HUES48 (cell line): ENCODE data around the gene PPP2R5A.

Experiments
- H3K27ac ChIP-seq: one replicate; pipeline ENCODE4 v1.7.0; 2013; ENCODE audit warnings: low read depth, low read length, inconsistent platforms
- H3K27me3 ChIP-seq: 2 replicates; pipeline ENCODE4 v1.6.1; 2013; ENCODE audit warnings: mild to moderate bottlenecking, low read length; ENCODE audit not compliant: control insufficient read depth, insufficient read depth
- H3K36me3 ChIP-seq: 2 replicates; pipeline ENCODE4 v1.6.1; 2013; ENCODE audit warnings: low read length; ENCODE audit not compliant: control insufficient read depth, insufficient read depth
- H3K4me1 ChIP-seq: 2 replicates; pipeline ENCODE4 v1.6.1; 2013; ENCODE audit warnings: mild to moderate bottlenecking, low read length; ENCODE audit not compliant: control insufficient read depth, insufficient read depth
- H3K4me3 ChIP-seq: 2 replicates; pipeline ENCODE4 v1.5.1; 2013; ENCODE audit warnings: mild to moderate bottlenecking, low read depth, low read length
- H3K9ac ChIP-seq: 2 replicates; pipeline ENCODE4 v1.6.1; 2013; ENCODE audit warnings: mild to moderate bottlenecking, low read depth, low read length, moderate library complexity
- H3K9me3 ChIP-seq: 2 replicates; pipeline ENCODE4 v1.6.1; 2013; ENCODE audit warnings: low read length; ENCODE audit not compliant: control insufficient read depth, insufficient read depth

Gene PPP2R5A

GRCh38 chr1:212355230-212355969 is 70.2 kb downstream of the PPP2R5A start:
- Histone ChIP-seq H3K27me3 (no peaks in the 10 kb centered on the region), H3K9me3 (no peaks in the 10 kb centered on the region), H3K27ac (no peak overlapping the region), H3K9ac (no peak overlapping the region), H3K36me3 (peaks cover 62% of the 10 kb centered on the region), H3K4me1 (no peaks in the 10 kb centered on the region), H3K4me3 (no peak overlapping the region)

GRCh38 chr1:212359794-212360479 is 74.7 kb downstream of the PPP2R5A start:
- Histone ChIP-seq H3K4me3 (no peak overlapping the region), H3K4me1 (no peaks in the 10 kb centered on the region), H3K27me3 (no peaks in the 10 kb centered on the region), H3K9ac (no peak overlapping the region), H3K36me3 (peaks cover 78% of the 10 kb centered on the region), H3K9me3 (no peaks in the 10 kb centered on the region), H3K27ac (no peak overlapping the region)

- Histone ChIP-seq H3K27me3 (no peaks in the 10 kb centered on the region), H3K9me3 (no peaks in the 10 kb centered on the region), H3K9ac (no peak overlapping the region), H3K4me3 (no peak overlapping the region), H3K36me3 (peaks cover 60% of the 10 kb centered on the region), H3K27ac (no peak overlapping the region), H3K4me1 (no peaks in the 10 kb centered on the region)
These were observed 79.8 kb downstream of the PPP2R5A start for GRCh38 chr1:212364985-212365384.

GRCh38 chr1:212366901-212367300 is 81.7 kb downstream of the PPP2R5A start:
- H3K27ac ChIP-seq = no peak overlapping the region
- H3K36me3 ChIP-seq = peaks cover 47% of the 10 kb centered on the region

GRCh38 chr1:212367474-212368072 is 82.4 kb downstream of the PPP2R5A start:
- Histone ChIP-seq H3K9me3 (no peaks in the 10 kb centered on the region), H3K27ac (no peak overlapping the region), H3K4me1 (no peaks in the 10 kb centered on the region), H3K36me3 (peaks cover 42% of the 10 kb centered on the region), H3K9ac (no peak overlapping the region), H3K4me3 (no peak overlapping the region), H3K27me3 (no peaks in the 10 kb centered on the region)

More at GRCh38 chr1:212366901-212367300, 81.7 kb downstream of the PPP2R5A start:
- no peak overlapping the region for H3K4me3 ChIP-seq
- no peaks in the 10 kb centered on the region for H3K9me3 ChIP-seq
- H3K4me1 ChIP-seq = no peaks in the 10 kb centered on the region
- H3K9ac ChIP-seq = no peak overlapping the region
- no peaks in the 10 kb centered on the region for H3K27me3 ChIP-seq

- H3K36me3 ChIP-seq = peaks cover 40% of the 10 kb centered on the region
- no peak overlapping the region for H3K9ac ChIP-seq
- no peaks in the 10 kb centered on the region for H3K4me1 ChIP-seq
- H3K9me3 ChIP-seq = no peaks in the 10 kb centered on the region
- H3K27me3 ChIP-seq = no peaks in the 10 kb centered on the region
- H3K27ac ChIP-seq = no peak overlapping the region
- no peak overlapping the region for H3K4me3 ChIP-seq
These were observed 82.9 kb downstream of the PPP2R5A start for GRCh38 chr1:212368073-212368484.

- H3K27me3 ChIP-seq = no peaks in the 10 kb centered on the region
- H3K27ac ChIP-seq = no peak overlapping the region
- no peak overlapping the region for H3K9ac ChIP-seq
- no peaks in the 10 kb centered on the region for H3K9me3 ChIP-seq
- H3K4me1 ChIP-seq = no peaks in the 10 kb centered on the region
- H3K36me3 ChIP-seq = peaks cover 74% of the 10 kb centered on the region
- H3K4me3 ChIP-seq = no peak overlapping the region
These were observed 90.8 kb downstream of the PPP2R5A start for GRCh38 chr1:212375986-212376385.

GRCh38 chr1:212377644-212378043 is 92.4 kb downstream of the PPP2R5A start:
- peaks cover 78% of the 10 kb centered on the region for H3K36me3 ChIP-seq
- H3K9ac ChIP-seq = no peak overlapping the region
- H3K4me3 ChIP-seq = no peak overlapping the region
- H3K4me1 ChIP-seq = no peaks in the 10 kb centered on the region
- no peaks in the 10 kb centered on the region for H3K9me3 ChIP-seq
- no peak overlapping the region for H3K27ac ChIP-seq
- H3K27me3 ChIP-seq = no peaks in the 10 kb centered on the region

- no peaks in the 10 kb centered on the region for H3K9me3 ChIP-seq
- H3K27me3 ChIP-seq = no peaks in the 10 kb centered on the region
- no peak overlapping the region for H3K9ac ChIP-seq
- H3K27ac ChIP-seq = no peak overlapping the region
- H3K36me3 ChIP-seq = peaks cover 83% of the 10 kb centered on the region
- H3K4me3 ChIP-seq = no peak overlapping the region
- H3K4me1 ChIP-seq = no peaks in the 10 kb centered on the region
These were observed 94.2 kb downstream of the PPP2R5A start for GRCh38 chr1:212379366-212379765.

- Histone ChIP-seq H3K9ac (no peak overlapping the region), H3K4me1 (no peaks in the 10 kb centered on the region), H3K9me3 (no peaks in the 10 kb centered on the region), H3K27me3 (no peaks in the 10 kb centered on the region), H3K36me3 (peaks cover 85% of the 10 kb centered on the region), H3K27ac (no peak overlapping the region), H3K4me3 (no peak overlapping the region)
These were observed 96.3 kb downstream of the PPP2R5A start for GRCh38 chr1:212381397-212382035.

- Histone ChIP-seq H3K9me3 (peaks cover 7% of the 10 kb centered on the region), H3K9ac (no peak overlapping the region), H3K4me3 (no peak overlapping the region), H3K27me3 (no peaks in the 10 kb centered on the region), H3K36me3 (peaks cover 59% of the 10 kb centered on the region), H3K4me1 (no peaks in the 10 kb centered on the region), H3K27ac (no peak overlapping the region)
These were observed 100.8 kb downstream of the PPP2R5A start for GRCh38 chr1:212386029-212386428.
